Caco-2 (cell line): ENCODE data around the gene KMO. TPM values are rescaled to one million over a fixed set of nuclear protein-coding genes. Genes with fewer than 3 reads are reported as not detected.

Experiments used
- BruUV-seq: library from RNA; stranded (reverse); fragments of 400-500 nt; replicated peaks from 2 replicates; lab custom pipeline; 2021; lab: Mats Ljungman, UMichigan
- CTCF ChIA-PET: fragments of 300-600 bp; sonication (Branson Sonifier 250); formaldehyde crosslinking; loops from one replicate; lab custom pipeline; 2022; ENCODE audit warnings: antibody characterized with exemption; lab: Charles Lee
- POLR2A ChIA-PET: fragments of 300-600 bp; sonication (Branson Sonifier 250); formaldehyde crosslinking; loops from one replicate; lab custom pipeline; 2022; ENCODE audit warnings: antibody characterized with exemption; lab: Charles Lee
- DNase-seq, 2 experiments: peaks; one replicate each; pipeline versions ENCODE4 v3.0.0 to v3.0.0-alpha.2; 2020 to 2022
- H3K27me3 ChIP-seq: replicated peaks from 2 replicates; pipeline ENCODE4 v1.6.0; 2011; ENCODE audit warnings: low read length; ENCODE audit not compliant: control insufficient read depth, insufficient read depth
- H3K36me3 ChIP-seq: 2 replicates; pipeline ENCODE4 v1.5.1; 2011; ENCODE audit warnings: low read length; ENCODE audit not compliant: control insufficient read depth, insufficient read depth
- H3K4me1 ChIP-seq: fragments of 250-450 bp; sonication (Bioruptor Pico); 2 replicates; pipeline ENCODE4 v1.5.1; 2020; ENCODE audit warnings: mild to moderate bottlenecking
- H3K4me3 ChIP-seq: 2 replicates; pipeline ENCODE4 v1.5.1; 2011; ENCODE audit warnings: low read depth, mild to moderate bottlenecking, control low read depth, low read length
- H3K9me3 ChIP-seq: fragments of 250-450 bp; sonication (Bioruptor Pico); 2 replicates; pipeline ENCODE4 v1.5.1; 2020; ENCODE audit warnings: mild to moderate bottlenecking, moderate library complexity
- H3K27ac Mint-ChIP-seq: one replicate; pipeline ENCODE4 v1.8.0; 2022; ENCODE audit warnings: mixed read lengths; ENCODE audit not compliant: unreplicated experiment
- H3K27me3 Mint-ChIP-seq: one replicate; pipeline ENCODE4 v1.8.0; 2022; ENCODE audit warnings: mixed read lengths; ENCODE audit not compliant: insufficient read depth, unreplicated experiment
- H3K36me3 Mint-ChIP-seq: one replicate; pipeline ENCODE4 v1.8.0; 2022; ENCODE audit warnings: mild to moderate bottlenecking, mixed read lengths; ENCODE audit not compliant: insufficient read depth, unreplicated experiment
- H3K4me1 Mint-ChIP-seq: one replicate; pipeline ENCODE4 v1.8.0; 2022; ENCODE audit warnings: low read depth, mixed read lengths; ENCODE audit not compliant: unreplicated experiment
- H3K4me3 Mint-ChIP-seq: one replicate; pipeline ENCODE4 v1.8.0; 2022; ENCODE audit warnings: mild to moderate bottlenecking, moderate library complexity, mixed read lengths; ENCODE audit not compliant: unreplicated experiment
- H3K9me3 Mint-ChIP-seq: one replicate; pipeline ENCODE4 v1.8.0; 2022; ENCODE audit warnings: mixed read lengths; ENCODE audit not compliant: unreplicated experiment
- intact Hi-C: fragments of 100-400 bp; cut with micrococcal nuclease; formaldehyde crosslinking; loops from one replicate; pipeline ENCODE4 v1.10.0; 2022; ENCODE audit not compliant: unreplicated experiment
- total RNA-seq: library from RNA; stranded (reverse); gene quantifications from 2 replicates; pipeline ENCODE4 v1.2.3, GENCODE V29; 2022
- TF ChIP-seq, protein P1 (sequence below), 2 experiments: fragments of 200-600 bp in 1 of 2; IDR thresholded peaks; 1 replicate in 1 of 2; 2 replicates in 1 of 2; pipeline versions ENCODE4 v1.5.1 to v1.8.0; 2011 to 2022; ENCODE audit warnings: antibody characterized with exemption in 1 of 2, control low read depth in 1 of 2, inconsistent platforms in 1 of 2, low read depth in 1 of 2, low read length in 1 of 2, mild to moderate bottlenecking in 1 of 2, moderate library complexity in 1 of 2; ENCODE audit not compliant: insufficient read depth in 1 of 2, severe bottlenecking in 1 of 2, unreplicated experiment in 1 of 2

KMO gene
- total RNA-seq, 1 experiment from 2014 or later: not detected

DNA sequence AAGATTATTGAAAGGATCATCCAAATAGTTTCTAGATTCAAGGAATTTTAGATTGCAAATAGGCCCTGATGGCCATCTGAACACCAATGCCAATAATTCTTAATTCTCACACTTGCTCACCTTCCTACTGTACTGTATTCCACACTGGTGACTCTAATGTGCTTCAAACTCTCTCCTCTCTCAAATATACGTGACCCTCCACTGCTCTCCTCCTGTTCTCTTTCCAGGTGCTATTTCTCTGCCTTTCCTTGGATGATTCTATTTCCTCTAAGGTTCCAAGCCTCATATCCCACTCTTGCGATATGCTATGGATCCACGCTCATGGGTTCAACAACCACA is 28.6 kb downstream of the KMO start:
- no peak overlapping the region for H3K27ac Mint-ChIP-seq
- Histone ChIP-seq H3K4me1 (no peaks in the 10 kb centered on the region), H3K27me3 (no peaks in the 10 kb centered on the region), H3K9me3 (no peaks in the 10 kb centered on the region), H3K36me3 (no peaks in the 10 kb centered on the region), H3K4me3 (no peak overlapping the region)
- intact Hi-C loops: no loop called here
- ChIA-PET POLR2A (no interaction called here), CTCF (no interaction called here)
- peaks cover 8% of the 10 kb centered on the region for H3K27me3 Mint-ChIP-seq
- no peaks in the 10 kb centered on the region for H3K36me3 Mint-ChIP-seq
- TF ChIP-seq, protein P1, sequence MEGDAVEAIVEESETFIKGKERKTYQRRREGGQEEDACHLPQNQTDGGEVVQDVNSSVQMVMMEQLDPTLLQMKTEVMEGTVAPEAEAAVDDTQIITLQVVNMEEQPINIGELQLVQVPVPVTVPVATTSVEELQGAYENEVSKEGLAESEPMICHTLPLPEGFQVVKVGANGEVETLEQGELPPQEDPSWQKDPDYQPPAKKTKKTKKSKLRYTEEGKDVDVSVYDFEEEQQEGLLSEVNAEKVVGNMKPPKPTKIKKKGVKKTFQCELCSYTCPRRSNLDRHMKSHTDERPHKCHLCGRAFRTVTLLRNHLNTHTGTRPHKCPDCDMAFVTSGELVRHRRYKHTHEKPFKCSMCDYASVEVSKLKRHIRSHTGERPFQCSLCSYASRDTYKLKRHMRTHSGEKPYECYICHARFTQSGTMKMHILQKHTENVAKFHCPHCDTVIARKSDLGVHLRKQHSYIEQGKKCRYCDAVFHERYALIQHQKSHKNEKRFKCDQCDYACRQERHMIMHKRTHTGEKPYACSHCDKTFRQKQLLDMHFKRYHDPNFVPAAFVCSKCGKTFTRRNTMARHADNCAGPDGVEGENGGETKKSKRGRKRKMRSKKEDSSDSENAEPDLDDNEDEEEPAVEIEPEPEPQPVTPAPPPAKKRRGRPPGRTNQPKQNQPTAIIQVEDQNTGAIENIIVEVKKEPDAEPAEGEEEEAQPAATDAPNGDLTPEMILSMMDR (IDR thresholded peaks at IDR 0.05; ENCODE audit: insufficient read depth in 1 of 2, low read depth in 1 of 2, low read length in 1 of 2, severe bottlenecking in 1 of 2, unreplicated experiment in 1 of 2): no peak
- no peaks in the 10 kb centered on the region for H3K9me3 Mint-ChIP-seq
- H3K4me1 Mint-ChIP-seq: no peaks in the 10 kb centered on the region
- H3K4me3 Mint-ChIP-seq: no peak overlapping the region
- no peak for DNase-seq
- BruUV-seq: no TSS peak

- Mint-ChIP-seq H3K27me3 (peaks cover 8% of the 10 kb centered on the region), H3K9me3 (no peaks in the 10 kb centered on the region), H3K4me1 (no peaks in the 10 kb centered on the region), H3K4me3 (no peak overlapping the region), H3K27ac (no peak overlapping the region), H3K36me3 (no peaks in the 10 kb centered on the region)
- BruUV-seq: no TSS peak
- intact Hi-C loops: no loop called here
- ChIA-PET CTCF (no interaction called here), POLR2A (no interaction called here)
- H3K4me1 ChIP-seq: no peaks in the 10 kb centered on the region
- no peak overlapping the region for H3K4me3 ChIP-seq
- TF ChIP-seq, protein P1 (IDR thresholded peaks at IDR 0.05; ENCODE audit: insufficient read depth in 1 of 2, low read depth in 1 of 2, low read length in 1 of 2, severe bottlenecking in 1 of 2, unreplicated experiment in 1 of 2): no peak
- H3K27me3 ChIP-seq: no peaks in the 10 kb centered on the region
- DNase-seq: no peak
- no peaks in the 10 kb centered on the region for H3K9me3 ChIP-seq
- no peaks in the 10 kb centered on the region for H3K36me3 ChIP-seq
Observed at GRCh38 chr1:241569848-241570247, 37.7 kb downstream of the KMO start.

- Histone ChIP-seq H3K36me3 (no peaks in the 10 kb centered on the region), H3K4me1 (no peaks in the 10 kb centered on the region), H3K9me3 (no peaks in the 10 kb centered on the region), H3K4me3 (no peak overlapping the region), H3K27me3 (no peaks in the 10 kb centered on the region)
- peaks cover 10% of the 10 kb centered on the region for H3K27me3 Mint-ChIP-seq
- ChIA-PET POLR2A (no interaction called here), CTCF (no interaction called here)
- intact Hi-C loops: no loop called here
- no peaks in the 10 kb centered on the region for H3K9me3 Mint-ChIP-seq
- no TSS peak for BruUV-seq
- H3K27ac Mint-ChIP-seq: no peak overlapping the region
- H3K4me1 Mint-ChIP-seq: no peaks in the 10 kb centered on the region
- H3K36me3 Mint-ChIP-seq: no peaks in the 10 kb centered on the region
- TF ChIP-seq, protein P1 (IDR thresholded peaks at IDR 0.05; ENCODE audit: insufficient read depth in 1 of 2, low read depth in 1 of 2, low read length in 1 of 2, severe bottlenecking in 1 of 2, unreplicated experiment in 1 of 2): no peak
- no peak overlapping the region for H3K4me3 Mint-ChIP-seq
- DNase-seq: no peak
Observed at GRCh38 chr1:241574154-241574553, 42.0 kb downstream of the KMO start.
